BJ (cell line): ENCODE measurements around the gene DCAF12. TPM values are rescaled to one million over a fixed set of nuclear protein-coding genes. Genes with fewer than 3 reads are reported as not detected.
A peak's percentile ranks its signal among the peaks of the same experiment; 100 is the strongest.

Experiments used
- CTCF ChIA-PET: fragments of 350-600 bp; formaldehyde crosslinking; extraction: SDS; loops from one replicate; lab custom pipeline; 2021; ENCODE audit warnings: antibody characterized with exemption, inconsistent platforms; lab: Yijun Ruan, JAX
- POLR2A ChIA-PET: fragments of 300-600 bp; sonication (Branson Sonifier 250); formaldehyde crosslinking; extraction: SDS; loops from one replicate; lab custom pipeline; 2021; ENCODE audit warnings: antibody characterized with exemption; lab: Charles Lee
- DNase-seq: peaks from one replicate; pipeline ENCODE4 v3.0.0-alpha.2; 2011; ENCODE audit warnings: low read depth
- H3K27me3 ChIP-seq: 2 replicates; pipeline ENCODE4 v1.6.0; 2011; ENCODE audit warnings: low read length; ENCODE audit not compliant: control insufficient read depth, insufficient read depth
- H3K36me3 ChIP-seq: 2 replicates; pipeline ENCODE4 v1.5.1; 2011; ENCODE audit warnings: low read length; ENCODE audit not compliant: control insufficient read depth, insufficient read depth
- H3K4me3 ChIP-seq: 2 replicates; pipeline ENCODE4 v1.5.1; 2011; ENCODE audit warnings: low read depth, mild to moderate bottlenecking, control low read depth, low read length
- polyA plus RNA-seq: library from polyadenylated mRNA; depleted of rRNA; stranded (reverse); fragments of >200 nt; gene quantifications from 2 replicates; pipeline ENCODE4 v1.2.3, GENCODE V29; 2011
- TF ChIP-seq, protein P1 (sequence below): IDR thresholded peaks from 2 replicates; pipeline ENCODE4 v1.5.1; 2011; ENCODE audit warnings: low read depth, mild to moderate bottlenecking, control low read depth, inconsistent platforms, low read length, moderate library complexity; ENCODE audit not compliant: insufficient read depth

The DCAF12 gene
- polyA plus RNA-seq, 1 experiment: 37.0 TPM

DNA sequence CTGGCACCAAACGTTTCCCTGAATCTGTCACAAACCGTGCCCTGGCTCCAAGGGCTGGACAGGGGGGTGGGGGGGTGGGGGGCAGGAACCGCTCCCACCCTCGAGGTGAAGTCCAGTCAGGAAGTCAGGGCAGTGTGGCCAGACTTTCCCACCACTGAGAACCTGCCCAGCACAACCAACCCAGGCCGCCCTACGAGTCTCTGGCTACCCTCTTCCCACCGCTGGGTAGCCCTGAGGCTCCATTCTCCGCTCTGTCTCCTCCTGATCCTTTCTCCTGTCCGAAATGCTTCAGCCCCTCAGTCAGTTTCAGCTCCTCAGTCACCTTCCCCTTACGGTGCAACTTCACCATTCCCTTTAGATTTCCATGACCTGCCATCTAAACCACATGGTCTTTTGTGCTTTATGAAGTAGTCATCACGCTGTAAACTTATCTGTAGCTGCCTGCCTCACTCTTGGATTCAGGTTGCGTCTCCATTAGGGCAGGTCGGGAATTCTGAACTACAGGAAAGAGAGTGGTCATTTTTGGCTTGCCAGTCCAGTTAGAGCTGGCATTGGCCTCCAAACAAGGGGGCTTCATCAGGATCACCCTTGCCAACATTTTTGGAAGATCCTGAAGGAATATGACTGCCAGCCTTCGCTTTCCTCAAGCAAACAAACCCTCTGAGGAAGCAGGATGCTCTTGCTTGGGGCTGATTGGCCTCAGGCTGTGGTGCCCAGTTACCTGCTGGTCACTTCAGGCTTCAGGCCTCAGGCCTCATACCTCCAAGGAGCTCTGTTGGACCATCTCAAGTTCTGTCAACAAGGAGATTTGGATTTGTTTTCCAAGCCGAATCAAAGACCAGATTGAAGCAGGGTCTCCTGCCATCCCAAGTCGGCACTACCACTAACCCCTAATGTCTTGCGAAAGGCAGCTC is 794 bp upstream of the DCAF12 start:
- no peaks in the 10 kb centered on the region for H3K27me3 ChIP-seq
- H3K36me3 ChIP-seq: peaks cover 4% of the 10 kb centered on the region; the same call in 1 of the 2 replicates
- TF ChIP-seq, protein P1, sequence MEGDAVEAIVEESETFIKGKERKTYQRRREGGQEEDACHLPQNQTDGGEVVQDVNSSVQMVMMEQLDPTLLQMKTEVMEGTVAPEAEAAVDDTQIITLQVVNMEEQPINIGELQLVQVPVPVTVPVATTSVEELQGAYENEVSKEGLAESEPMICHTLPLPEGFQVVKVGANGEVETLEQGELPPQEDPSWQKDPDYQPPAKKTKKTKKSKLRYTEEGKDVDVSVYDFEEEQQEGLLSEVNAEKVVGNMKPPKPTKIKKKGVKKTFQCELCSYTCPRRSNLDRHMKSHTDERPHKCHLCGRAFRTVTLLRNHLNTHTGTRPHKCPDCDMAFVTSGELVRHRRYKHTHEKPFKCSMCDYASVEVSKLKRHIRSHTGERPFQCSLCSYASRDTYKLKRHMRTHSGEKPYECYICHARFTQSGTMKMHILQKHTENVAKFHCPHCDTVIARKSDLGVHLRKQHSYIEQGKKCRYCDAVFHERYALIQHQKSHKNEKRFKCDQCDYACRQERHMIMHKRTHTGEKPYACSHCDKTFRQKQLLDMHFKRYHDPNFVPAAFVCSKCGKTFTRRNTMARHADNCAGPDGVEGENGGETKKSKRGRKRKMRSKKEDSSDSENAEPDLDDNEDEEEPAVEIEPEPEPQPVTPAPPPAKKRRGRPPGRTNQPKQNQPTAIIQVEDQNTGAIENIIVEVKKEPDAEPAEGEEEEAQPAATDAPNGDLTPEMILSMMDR: no peak
- ChIA-PET POLR2A (no interaction called here), CTCF (interaction anchor here (1.5 to 3.5 kb wide), 2 partner anchors 14 to 126 kb away, joined by 3 to 15 read pairs; no protein-coding TSS in a partner anchor)
- DNase-seq: no peak
- H3K4me3 ChIP-seq: peak overlapping the region; percentile 63

DNA sequence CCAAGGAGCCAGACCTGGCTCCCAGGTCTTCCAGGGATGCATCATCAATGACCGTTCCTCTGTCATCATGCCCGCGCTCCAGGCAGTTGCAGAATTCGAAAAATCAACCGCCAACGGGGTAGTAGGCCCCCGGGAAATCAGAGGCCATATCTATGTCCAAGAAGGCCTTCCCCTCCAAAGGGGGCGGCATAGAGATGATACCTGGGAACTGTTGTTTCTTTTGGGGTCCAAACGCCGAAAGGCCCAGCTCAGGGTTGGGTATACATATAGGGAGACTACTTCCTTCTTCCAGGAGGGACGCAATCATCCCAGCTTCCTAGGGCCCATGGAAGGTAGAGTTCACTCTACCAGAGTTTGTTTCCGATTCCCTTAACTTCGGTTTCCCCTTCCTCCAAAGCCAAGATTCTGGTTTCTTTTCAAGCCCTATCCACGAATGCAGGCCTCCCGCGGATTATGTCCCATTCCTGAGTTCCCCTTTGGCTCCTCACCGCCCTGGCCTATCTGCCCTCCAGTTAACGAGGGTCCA is 754 bp downstream of the DCAF12 start:
- TF ChIP-seq, protein P1: peak; percentile 23; the same call in 1 of the 2 replicates
- no peaks in the 10 kb centered on the region for H3K27me3 ChIP-seq
- H3K36me3 ChIP-seq: peaks cover 4% of the 10 kb centered on the region; the same call in 1 of the 2 replicates
- no peak for DNase-seq
- POLR2A ChIA-PET: interaction anchor here (0.6 kb wide), 1 partner anchor 15 kb away, joined by 3 read pairs; no protein-coding TSS in a partner anchor
- H3K4me3 ChIP-seq: peak overlapping the region; percentile 63
- CTCF ChIA-PET: interaction anchor here (1.5 to 3.5 kb wide), 2 partner anchors 15 to 128 kb away, joined by 3 to 15 read pairs; no protein-coding TSS in a partner anchor

DNA sequence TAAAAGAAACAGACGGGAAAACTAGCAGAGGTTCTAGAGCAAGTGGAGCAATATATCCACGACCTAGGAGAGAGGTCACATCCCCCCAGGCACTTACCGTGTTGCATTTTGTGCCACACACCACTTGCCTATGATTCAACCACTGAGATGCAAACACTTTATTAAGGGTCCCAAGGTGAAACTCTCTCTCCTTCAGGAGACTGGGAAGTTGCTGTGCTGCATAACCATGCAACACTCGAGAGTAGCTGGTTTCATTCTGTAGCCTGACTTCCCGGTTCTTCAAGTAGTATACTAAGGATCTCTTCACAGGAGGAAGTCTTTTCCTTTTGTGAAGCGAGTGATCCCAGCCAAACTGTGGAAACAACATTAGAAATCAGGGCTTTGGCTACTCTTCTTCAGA is 1.6 kb downstream of the DCAF12 start:
- TF ChIP-seq, protein P1: no peak
- H3K36me3 ChIP-seq: peaks cover 4% of the 10 kb centered on the region; the same call in 1 of the 2 replicates
- DNase-seq: no peak
- H3K4me3 ChIP-seq: peak overlapping the region; percentile 63
- ChIA-PET CTCF (interaction anchor here (1.2 to 3.5 kb wide), 2 partner anchors 128 kb away, joined by 4 to 15 read pairs; no protein-coding TSS in a partner anchor), POLR2A (no interaction called here)
- H3K27me3 ChIP-seq: no peaks in the 10 kb centered on the region

DNA sequence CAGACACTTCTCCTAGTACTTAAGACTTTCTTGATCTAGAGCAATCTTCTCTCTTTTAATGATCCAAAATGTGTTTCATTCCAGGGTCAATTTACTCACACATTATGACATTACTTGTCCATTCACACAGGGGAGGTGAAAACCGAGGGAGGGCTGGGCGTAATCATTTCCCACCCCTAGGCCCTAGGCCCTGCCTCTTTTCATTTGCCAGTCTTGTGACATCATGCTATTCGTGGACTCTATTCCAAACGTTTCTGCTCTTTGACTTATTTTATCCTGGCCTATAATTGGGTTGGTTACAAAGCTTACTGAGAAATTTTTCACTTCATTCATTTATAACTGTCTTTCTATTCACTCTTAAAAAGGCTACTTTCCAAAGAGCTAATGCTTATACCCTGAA is 2.4 kb downstream of the DCAF12 start:
- Histone ChIP-seq H3K36me3 (peaks cover 4% of the 10 kb centered on the region; the same call in 1 of the 2 replicates), H3K4me3 (no peak overlapping the region), H3K27me3 (no peaks in the 10 kb centered on the region)
- POLR2A ChIA-PET: no interaction called here
- CTCF ChIA-PET: interaction anchor here (1.2 kb wide), 1 partner anchor 129 kb away, joined by 4 read pairs; no protein-coding TSS in a partner anchor
- no peak for DNase-seq
- TF ChIP-seq, protein P1: no peak

DNA sequence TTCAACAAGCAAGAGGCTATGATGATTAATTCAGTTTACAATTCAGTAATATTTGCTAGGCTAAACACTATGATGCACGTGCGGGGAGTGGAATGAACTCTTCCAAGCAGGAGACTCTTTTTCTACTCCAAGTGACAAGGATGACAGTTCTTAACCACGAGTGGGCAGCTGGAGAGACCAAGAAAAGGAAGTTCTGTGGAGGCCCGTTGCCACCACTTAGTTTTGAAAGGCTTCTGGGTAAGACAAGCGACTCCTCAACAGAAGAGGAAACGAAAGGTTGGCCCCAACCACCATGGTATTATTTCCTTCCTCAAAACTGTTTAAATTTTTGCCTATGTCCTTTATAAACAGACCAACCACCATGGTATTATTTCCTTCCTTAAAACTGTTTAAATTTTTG is 2.8 kb downstream of the DCAF12 start:
- ChIA-PET CTCF (interaction anchor here (1.2 kb wide), 1 partner anchor 129 kb away, joined by 4 read pairs; no protein-coding TSS in a partner anchor), POLR2A (no interaction called here)
- H3K4me3 ChIP-seq: no peak overlapping the region
- H3K27me3 ChIP-seq: no peaks in the 10 kb centered on the region
- peaks cover 4% of the 10 kb centered on the region; the same call in 1 of the 2 replicates for H3K36me3 ChIP-seq
- DNase-seq: no peak
- TF ChIP-seq, protein P1: no peak
